ENCODE data around the gene DZIP3. TPM values are rescaled to one million over a fixed set of nuclear protein-coding genes. Genes with fewer than 3 reads are reported as not detected.
A peak's percentile ranks its signal among the peaks of the same experiment; 100 is the strongest.

The DZIP3 gene
- total RNA-seq, 2 donors from 2014 or later, result 7.6 to 16.1 TPM

GRCh38 chr3:108588601-108589000 is 921 bp upstream of the DZIP3 start:
- Histone ChIP-seq H3K4me1 (peaks cover 0 to 18% of the 10 kb centered on the region in 2 donors), H3K27ac (peak overlapping the region in 1 of 2 donors; percentile 90)

GRCh38 chr3:108589998-108590323 is 439 bp downstream of the DZIP3 start:
- H3K36me3 ChIP-seq, result no peaks in the 10 kb centered on the region
- H3K27ac ChIP-seq, result peak overlapping the region; percentile 90 to 91
- no peak for DNase-seq (ENCODE audit: low spot score)
- no peaks in the 10 kb centered on the region for H3K9me3 ChIP-seq
- peaks cover 0 to 18% of the 10 kb centered on the region in 2 donors for H3K4me1 ChIP-seq
- no peak for TF ChIP-seq CTCF (IDR thresholded peaks at IDR 0.05)
- H3K4me3 ChIP-seq, result peak overlapping the region; percentile 63 to 73
- H3K27me3 ChIP-seq, result no peaks in the 10 kb centered on the region

More at GRCh38 chr3:108588601-108589000, 921 bp upstream of the DZIP3 start:
- DNase-seq (ENCODE audit: low spot score), result no peak
- Histone ChIP-seq H3K27me3 (no peaks in the 10 kb centered on the region), H3K36me3 (no peaks in the 10 kb centered on the region), H3K9me3 (no peaks in the 10 kb centered on the region), H3K4me3 (peak overlapping the region; percentile 63 to 73)
- TF ChIP-seq CTCF (IDR thresholded peaks at IDR 0.05), result no peak

GRCh38 chr3:108590460-108590859 is 938 bp downstream of the DZIP3 start:
- H3K9me3 ChIP-seq, result no peaks in the 10 kb centered on the region
- no peaks in the 10 kb centered on the region for H3K27me3 ChIP-seq
- H3K36me3 ChIP-seq, result no peaks in the 10 kb centered on the region
- H3K4me1 ChIP-seq, result peaks cover 0 to 18% of the 10 kb centered on the region in 2 donors
- no peak for DNase-seq (ENCODE audit: low spot score)
- no peak overlapping the region for H3K27ac ChIP-seq
- peak overlapping the region; percentile 63 to 73 for H3K4me3 ChIP-seq
- TF ChIP-seq CTCF (IDR thresholded peaks at IDR 0.05), result no peak

GRCh38 chr3:108595321-108595720 is 5.8 kb downstream of the DZIP3 start:
- no peaks in the 10 kb centered on the region for H3K9me3 ChIP-seq
- H3K27ac ChIP-seq, result no peak overlapping the region
- no peaks in the 10 kb centered on the region for H3K27me3 ChIP-seq
- no peak for TF ChIP-seq CTCF (IDR thresholded peaks at IDR 0.05)
- no peak overlapping the region for H3K4me3 ChIP-seq
- no peaks in the 10 kb centered on the region for H3K36me3 ChIP-seq
- no peak for DNase-seq (ENCODE audit: low spot score)
- peaks cover 0 to 8% of the 10 kb centered on the region in 2 donors for H3K4me1 ChIP-seq

- no peak for DNase-seq (ENCODE audit: low spot score)
- no peak for TF ChIP-seq CTCF (IDR thresholded peaks at IDR 0.05)
- no peaks in the 10 kb centered on the region for H3K27me3 ChIP-seq
- H3K9me3 ChIP-seq, result no peaks in the 10 kb centered on the region
- H3K4me1 ChIP-seq, result peaks cover 0 to 12% of the 10 kb centered on the region in 2 donors
- no peak overlapping the region for H3K4me3 ChIP-seq
- H3K36me3 ChIP-seq, result no peaks in the 10 kb centered on the region
- no peak overlapping the region for H3K27ac ChIP-seq
These were observed 8.9 kb downstream of the DZIP3 start for GRCh38 chr3:108598375-108598774.

GRCh38 chr3:108599677-108600409 is 10.3 kb downstream of the DZIP3 start:
- no peaks in the 10 kb centered on the region for H3K9me3 ChIP-seq
- H3K36me3 ChIP-seq, result no peaks in the 10 kb centered on the region
- no peaks in the 10 kb centered on the region for H3K27me3 ChIP-seq
- no peak for TF ChIP-seq CTCF (IDR thresholded peaks at IDR 0.05)
- DNase-seq (ENCODE audit: low spot score), result no peak
- peaks cover 0 to 16% of the 10 kb centered on the region in 2 donors for H3K4me1 ChIP-seq
- no peak overlapping the region for H3K27ac ChIP-seq
- H3K4me3 ChIP-seq, result no peak overlapping the region

All from right atrium auricular region (tissue), 2 donors.